ENCODE measurements around the gene CNOT3.

Gene CNOT3

GRCh38 chr19:54123682-54124081, 13.9 kb upstream of the CNOT3 start:
- no peak for DNase-seq

DNA sequence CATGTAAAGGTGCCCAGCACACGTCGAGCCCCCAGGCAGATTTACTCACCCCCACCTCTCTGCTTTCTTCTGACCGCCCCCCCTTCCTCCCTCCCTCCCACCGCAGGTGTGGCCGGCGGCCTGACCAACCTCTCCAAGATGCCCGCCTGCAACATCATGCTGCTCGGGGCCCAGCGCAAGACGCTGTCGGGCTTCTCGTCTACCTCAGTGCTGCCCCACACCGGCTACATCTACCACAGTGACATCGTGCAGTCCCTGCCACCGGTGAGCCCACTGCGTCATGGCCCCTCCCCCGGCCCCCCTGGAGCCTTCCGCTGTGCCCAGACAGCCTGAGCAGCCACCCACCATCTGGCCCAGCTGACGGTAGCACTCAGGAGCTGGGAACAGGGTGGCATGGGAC, 13.2 kb upstream of the CNOT3 start:
- no peak for DNase-seq

DNA sequence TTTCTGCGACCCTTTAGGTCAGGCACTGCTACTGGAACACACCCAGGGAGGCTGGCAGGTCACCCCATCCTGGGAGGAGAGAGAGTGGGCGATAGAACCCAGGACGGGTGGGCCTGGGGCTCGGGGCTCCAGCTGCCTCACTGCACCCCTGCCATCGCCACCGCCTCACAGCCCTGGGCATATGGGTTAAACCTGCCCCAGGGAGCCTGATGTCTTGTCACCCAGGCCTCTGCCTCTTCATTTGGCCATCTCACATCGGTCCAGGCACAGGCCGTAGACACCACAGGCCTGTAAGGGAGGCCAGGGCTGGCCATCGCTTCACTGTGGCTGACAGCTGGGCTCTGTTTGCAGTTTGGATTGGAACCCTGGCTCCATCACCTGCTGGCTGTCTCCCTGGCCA, 11.8 kb upstream of the CNOT3 start:
- DNase-seq = no peak

DNA sequence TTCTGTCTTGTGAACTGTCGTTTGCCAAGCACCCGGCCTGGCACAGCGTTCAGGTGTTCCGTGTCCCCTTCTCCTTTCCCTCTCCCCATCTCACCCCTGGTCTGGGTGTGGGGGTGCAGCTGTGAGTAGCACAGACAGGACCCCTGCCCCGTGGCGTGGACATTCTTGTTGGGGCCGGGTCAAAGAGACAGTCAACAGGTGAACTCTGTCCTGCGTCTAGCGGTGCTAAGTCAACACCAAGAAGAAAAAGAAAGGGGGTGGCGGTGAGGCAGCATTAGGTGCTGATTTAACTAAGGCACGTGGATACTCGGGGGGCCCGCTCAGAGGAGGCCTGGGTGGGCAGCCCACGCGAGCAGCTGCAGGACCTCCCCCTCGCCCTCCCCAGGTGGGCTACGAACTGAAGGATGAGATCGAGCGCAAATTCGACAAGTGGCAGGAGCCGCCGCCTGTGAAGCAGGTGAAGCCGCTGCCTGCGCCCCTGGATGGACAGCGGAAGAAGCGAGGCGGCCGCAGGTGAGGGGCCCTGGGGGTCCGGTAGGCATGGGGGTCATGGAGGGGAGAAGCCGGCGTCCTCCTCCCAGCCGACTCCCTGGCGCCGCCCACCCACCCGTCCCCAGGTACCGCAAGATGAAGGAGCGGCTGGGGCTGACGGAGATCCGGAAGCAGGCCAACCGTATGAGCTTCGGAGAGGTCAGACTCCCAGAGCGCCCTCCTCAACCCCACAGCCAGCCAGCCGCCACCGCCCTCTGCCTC, 9.7 kb upstream of the CNOT3 start:
- DNase-seq = no peak

DNA sequence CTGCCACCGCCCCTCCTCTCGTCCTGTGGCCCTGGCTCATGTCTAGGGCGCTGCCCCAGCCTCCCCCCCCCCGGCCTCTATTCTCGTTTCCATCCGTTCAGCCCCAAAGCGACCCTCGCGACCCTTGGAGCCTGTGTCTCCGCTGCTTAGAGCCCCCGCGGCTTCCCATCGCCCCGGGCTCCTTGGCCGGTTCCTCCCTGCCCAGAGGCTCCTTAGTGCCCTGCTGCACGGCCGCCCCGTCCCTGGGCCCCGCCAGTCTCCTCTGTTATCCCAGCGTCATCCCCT, 9.2 kb upstream of the CNOT3 start:
- DNase-seq = no peak

DNA sequence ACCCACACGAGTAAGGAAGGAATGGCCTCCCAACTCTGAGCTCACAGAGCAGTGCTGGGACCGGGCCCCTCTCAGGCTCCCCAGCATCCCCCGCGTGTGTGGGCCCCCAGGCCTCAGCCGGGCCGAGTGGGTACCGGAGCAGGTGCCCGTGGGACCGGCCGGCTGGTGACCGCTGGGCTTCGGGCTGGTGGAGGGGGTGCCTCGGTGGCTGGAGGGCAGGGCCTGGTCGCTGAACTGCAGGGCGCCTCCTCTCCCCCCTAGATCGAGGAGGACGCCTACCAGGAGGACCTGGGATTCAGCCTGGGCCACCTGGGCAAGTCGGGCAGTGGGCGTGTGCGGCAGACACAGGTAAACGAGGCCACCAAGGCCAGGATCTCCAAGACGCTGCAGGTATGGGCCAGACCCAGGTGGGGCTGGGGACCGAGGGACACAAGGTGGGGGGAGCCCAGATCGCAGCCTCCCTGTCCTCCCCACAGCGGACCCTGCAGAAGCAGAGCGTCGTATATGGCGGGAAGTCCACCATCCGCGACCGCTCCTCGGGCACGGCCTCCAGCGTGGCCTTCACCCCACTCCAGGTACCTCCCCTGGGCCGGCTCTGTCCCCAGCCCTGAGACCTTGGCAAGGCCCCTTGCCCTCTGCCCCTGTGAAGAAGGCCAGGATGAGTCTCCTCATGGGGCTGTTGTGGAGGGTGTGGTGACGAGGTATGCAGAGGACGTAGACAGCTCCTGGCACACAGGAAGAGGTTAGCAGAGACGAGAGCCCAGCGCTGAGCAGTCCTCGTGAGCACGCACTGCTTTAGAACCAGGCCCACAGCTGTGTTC, 8.6 kb upstream of the CNOT3 start:
- no peak for DNase-seq

- DNase-seq = no peak
These were observed 8.0 kb upstream of the CNOT3 start for GRCh38 chr19:54129617-54129996.

DNA sequence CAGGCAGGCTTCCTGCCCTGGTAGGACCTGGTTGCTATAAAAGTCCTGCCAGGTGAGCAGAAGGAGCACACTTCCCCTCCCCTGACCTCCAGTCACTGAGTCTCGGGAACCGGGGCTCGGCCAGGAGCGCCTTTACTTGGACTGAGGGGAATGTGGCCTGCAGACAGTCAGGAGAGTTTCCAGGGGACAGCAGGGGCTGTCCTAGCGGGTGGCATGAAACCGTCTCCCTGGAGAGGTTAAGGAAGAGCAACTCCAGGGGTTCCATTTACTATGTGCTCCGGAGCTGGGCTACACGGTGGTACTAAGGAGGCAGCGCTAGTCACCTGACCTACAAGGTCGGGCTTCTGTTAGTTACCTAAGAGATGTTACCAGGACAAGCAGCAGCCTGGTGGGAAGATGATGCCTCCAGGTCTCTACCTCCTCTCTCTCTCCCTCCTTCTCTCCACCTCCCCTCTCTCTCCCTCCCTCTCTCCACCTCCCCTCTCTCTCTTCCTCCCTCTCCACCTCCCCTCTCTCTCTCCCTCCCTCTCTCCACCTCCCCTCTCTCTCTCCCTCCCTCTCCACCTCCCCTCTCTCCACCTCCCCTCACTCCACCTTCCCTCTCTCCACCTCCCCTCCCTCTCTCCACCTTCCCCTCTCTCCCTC, 4.1 kb upstream of the CNOT3 start:
- DNase-seq = no peak

DNA sequence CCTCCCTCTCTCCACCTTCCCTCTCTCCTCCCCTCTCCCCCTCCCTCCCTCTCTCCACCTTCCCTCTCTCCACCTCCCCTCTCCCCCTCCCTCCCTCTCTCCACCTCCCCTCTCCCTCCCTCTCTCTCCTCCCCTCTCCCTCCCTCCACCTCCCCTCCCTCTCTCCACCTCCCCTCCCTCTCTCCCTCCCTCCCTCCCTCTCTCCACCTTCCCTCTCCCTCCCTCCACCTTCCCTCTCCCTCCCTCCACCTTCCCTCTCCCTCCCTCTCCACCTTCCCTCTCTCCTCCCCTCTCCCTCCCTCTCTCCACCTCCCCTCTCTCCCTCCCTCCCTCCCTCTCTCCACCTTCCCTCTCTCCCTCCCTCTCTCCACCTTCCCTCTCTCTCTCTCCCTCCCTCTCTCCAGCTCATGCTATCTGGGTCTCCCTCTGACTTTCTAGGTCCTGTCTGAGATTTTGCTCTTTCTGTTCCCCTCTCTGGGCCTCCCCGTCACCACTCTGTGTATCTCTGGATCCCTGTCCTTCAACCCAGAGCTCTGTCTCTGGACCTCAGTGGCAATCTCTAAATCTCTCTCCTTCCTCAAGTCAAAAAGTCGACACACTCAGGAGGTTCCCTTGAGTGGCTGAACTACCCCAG, 3.5 kb upstream of the CNOT3 start:
- DNase-seq = no peak

DNA sequence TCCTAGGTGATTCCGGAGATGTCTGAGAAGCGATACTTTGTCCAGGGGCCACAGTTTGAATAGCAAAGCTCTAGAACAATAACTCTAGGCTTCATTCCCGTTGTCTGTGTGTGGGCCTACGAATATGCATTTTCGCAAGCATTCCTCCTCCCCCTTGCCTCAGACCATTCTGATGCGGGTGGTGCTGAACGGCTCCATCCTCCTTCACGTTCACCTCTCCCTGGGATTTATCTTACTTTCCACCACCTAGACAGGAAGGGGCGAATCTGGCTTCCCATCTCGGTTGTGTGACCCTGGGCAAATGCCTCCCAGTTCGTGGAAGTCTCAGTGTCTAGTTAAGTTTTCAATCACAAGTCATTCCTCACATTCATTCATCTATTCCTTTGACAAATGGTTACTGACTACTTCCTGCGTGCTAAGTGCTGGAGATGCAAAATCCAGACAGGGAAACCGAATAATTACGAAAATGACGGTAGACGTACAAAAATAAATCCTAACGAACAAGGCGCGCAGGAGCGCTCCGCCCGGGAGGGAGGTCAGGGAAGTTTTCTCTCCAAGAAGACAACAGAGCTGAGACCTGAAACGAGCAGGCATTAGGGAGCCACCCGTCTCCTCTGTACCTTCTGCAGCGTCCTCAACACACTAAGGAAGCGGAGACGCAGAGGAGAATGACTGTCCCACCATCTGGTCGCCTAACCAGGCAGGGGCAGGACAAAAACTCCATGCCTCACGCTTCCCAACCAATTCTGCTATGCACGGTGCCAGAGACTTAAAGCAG, 1.3 kb upstream of the CNOT3 start:
- DNase-seq = no peak

- peak; percentile 99 for DNase-seq
These were observed 481 bp upstream of the CNOT3 start for GRCh38 chr19:54136864-54137698.

- DNase-seq = peak; percentile 29
These were observed 1.1 kb downstream of the CNOT3 start for GRCh38 chr19:54138489-54139256.

GRCh38 chr19:54141356-54141755, 3.8 kb downstream of the CNOT3 start:
- no peak for DNase-seq

DNA sequence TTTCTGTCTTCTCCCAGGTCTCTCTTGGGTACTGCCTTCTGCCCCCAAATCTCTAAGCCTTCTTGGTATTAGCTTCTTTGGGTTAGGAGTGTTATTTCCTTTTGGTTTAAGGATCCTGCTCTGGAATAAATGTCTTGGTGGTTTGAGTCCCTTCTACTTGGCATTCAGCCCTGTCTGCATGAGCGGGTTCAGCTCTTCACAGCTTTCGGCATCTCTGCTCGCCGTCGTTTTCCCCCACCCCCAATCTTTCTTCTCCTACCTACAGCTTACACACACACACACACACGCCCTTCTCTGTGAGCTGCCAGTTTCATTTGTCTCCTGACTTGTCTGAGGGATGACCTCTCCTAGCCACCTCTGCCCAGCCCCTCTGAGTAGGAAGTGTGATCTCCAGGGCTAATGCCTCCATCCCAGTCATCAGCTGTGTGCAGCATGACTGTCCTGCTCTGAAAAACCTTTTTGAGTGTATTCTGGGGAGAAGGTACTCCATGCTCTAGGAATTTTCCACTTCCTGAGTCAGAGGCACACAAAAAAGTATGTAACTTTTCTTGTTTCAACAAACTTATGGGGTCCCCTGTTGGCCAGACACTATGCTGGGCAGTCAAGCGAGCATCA, 4.7 kb downstream of the CNOT3 start:
- DNase-seq = no peak

DNA sequence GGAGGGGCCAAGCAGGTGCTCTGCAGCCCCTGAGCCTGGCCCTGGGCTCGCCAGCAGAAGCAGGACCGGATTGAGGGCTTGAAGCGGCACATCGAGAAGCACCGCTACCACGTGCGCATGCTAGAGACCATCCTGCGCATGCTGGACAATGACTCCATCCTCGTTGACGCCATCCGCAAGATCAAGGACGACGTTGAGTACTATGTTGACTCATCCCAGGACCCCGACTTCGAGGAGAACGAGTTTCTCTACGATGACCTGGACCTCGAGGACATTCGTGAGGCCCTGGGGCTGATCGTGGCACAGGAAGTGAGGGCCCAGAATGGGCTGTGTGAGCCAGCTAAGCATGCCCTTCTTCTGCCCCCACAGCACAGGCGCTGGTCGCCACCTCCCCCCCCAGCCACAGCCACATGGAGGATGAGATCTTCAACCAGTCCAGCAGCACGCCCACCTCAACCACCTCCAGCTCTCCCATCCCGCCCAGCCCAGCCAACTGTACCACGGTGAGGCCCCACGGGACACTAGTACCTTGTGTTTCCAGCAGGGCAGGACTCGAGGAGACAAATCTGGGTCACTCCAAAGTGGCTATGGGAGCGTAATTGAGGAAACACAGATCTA, 8.1 kb downstream of the CNOT3 start:
- no peak for DNase-seq

- DNase-seq = no peak
These were observed 10.1 kb downstream of the CNOT3 start for GRCh38 chr19:54147676-54148075.

DNA sequence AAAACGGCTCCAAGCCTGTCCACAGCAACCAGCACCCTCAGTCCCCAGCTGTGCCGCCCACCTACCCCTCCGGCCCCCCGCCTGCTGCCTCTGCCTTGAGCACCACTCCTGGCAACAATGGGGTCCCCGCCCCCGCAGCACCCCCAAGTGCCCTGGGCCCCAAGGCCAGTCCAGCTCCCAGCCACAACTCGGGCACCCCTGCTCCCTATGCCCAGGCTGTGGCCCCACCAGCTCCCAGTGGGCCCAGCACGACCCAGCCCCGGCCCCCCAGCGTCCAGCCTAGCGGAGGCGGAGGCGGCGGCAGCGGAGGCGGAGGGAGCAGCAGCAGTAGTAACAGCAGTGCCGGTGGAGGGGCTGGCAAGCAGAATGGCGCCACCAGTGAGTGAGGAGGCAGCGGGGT, 10.6 kb downstream of the CNOT3 start:
- no peak for DNase-seq

GRCh38 chr19:54149021-54149812, 11.7 kb downstream of the CNOT3 start:
- DNase-seq = no peak

- DNase-seq = no peak
These were observed 13.9 kb downstream of the CNOT3 start for GRCh38 chr19:54151362-54152035.
